Uterus (tissue), 2 donors: Measurements from ENCODE around the gene TMEM185A.
"Not testable (repeated sequence)": the region's sequence is repeated elsewhere in the genome, so short reads cannot be mapped to it uniquely, and the experiment has no call there.

Experiments
- POLR2A ChIP-seq, 2 donors: fragments of 450-650 bp; IDR thresholded peaks; one replicate each; pipeline ENCODE4 v1.6.1; 2016; ENCODE audit warnings: antibody characterized with exemption in 2 of 2, mild to moderate bottlenecking in 1 of 2, moderate library complexity in 1 of 2
- TF ChIP-seq, protein P1 (sequence below), 4 experiments: fragments of 200-600 bp in 2 of 4; fragments of 450-650 bp in 2 of 4; sonication (generic) in 2 of 4; IDR thresholded peaks; one replicate each; pipeline ENCODE4 v1.5.1; 2016 to 2019; ENCODE audit warnings: antibody characterized with exemption in 4 of 4, mild to moderate bottlenecking in 2 of 4, moderate library complexity in 1 of 4

GRCh38 chrX:149619662-149620061, 11.9 kb downstream of the TMEM185A start:
- TF ChIP-seq, protein P1, sequence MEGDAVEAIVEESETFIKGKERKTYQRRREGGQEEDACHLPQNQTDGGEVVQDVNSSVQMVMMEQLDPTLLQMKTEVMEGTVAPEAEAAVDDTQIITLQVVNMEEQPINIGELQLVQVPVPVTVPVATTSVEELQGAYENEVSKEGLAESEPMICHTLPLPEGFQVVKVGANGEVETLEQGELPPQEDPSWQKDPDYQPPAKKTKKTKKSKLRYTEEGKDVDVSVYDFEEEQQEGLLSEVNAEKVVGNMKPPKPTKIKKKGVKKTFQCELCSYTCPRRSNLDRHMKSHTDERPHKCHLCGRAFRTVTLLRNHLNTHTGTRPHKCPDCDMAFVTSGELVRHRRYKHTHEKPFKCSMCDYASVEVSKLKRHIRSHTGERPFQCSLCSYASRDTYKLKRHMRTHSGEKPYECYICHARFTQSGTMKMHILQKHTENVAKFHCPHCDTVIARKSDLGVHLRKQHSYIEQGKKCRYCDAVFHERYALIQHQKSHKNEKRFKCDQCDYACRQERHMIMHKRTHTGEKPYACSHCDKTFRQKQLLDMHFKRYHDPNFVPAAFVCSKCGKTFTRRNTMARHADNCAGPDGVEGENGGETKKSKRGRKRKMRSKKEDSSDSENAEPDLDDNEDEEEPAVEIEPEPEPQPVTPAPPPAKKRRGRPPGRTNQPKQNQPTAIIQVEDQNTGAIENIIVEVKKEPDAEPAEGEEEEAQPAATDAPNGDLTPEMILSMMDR (IDR thresholded peaks at IDR 0.05): not testable (repeated sequence)
- TF ChIP-seq POLR2A (IDR thresholded peaks at IDR 0.05): not testable (repeated sequence)
